ENCODE results near the gene GCKR. TPM values are rescaled to one million over a fixed set of nuclear protein-coding genes. Genes with fewer than 3 reads are reported as not detected.

Gene GCKR
- 0.58 TPM in 1 of 2 replicates, not detected in the other for total RNA-seq

GRCh38 chr2:27496357-27497287 lies at the start of gene GCKR:
Gene GCKR (plus strand): TSS chr2:27496839. CDS start chr2:27496905, 66 bp downstream.
- no peak for DNase-seq (ENCODE audit: low read depth)
- H3K4me3 ChIP-seq (ENCODE audit: low read depth, low read length), result no peak within 1 kb of the TSS
- no peak for TF ChIP-seq CTCF (conservative IDR thresholded peaks at IDR 0.05; ENCODE audit: low read depth, low read length)

- no peak for TF ChIP-seq CTCF (conservative IDR thresholded peaks at IDR 0.05; ENCODE audit: low read depth, low read length)
- H3K4me3 ChIP-seq (ENCODE audit: low read depth, low read length), result no peak overlapping the region
- no peak for DNase-seq (ENCODE audit: low read depth)
Observed at GRCh38 chr2:27448381-27448780, 48.3 kb upstream of the GCKR start.

- TF ChIP-seq CTCF (conservative IDR thresholded peaks at IDR 0.05; ENCODE audit: low read depth, low read length), result no peak
Observed at GRCh38 chr2:27451095-27451494, 45.5 kb upstream of the GCKR start.

GRCh38 chr2:27453968-27454367 lies 42.7 kb upstream of the GCKR start:
- TF ChIP-seq CTCF (conservative IDR thresholded peaks at IDR 0.05; ENCODE audit: low read depth, low read length), result no peak
- no peak overlapping the region for H3K4me3 ChIP-seq (ENCODE audit: low read depth, low read length)
- no peak for DNase-seq (ENCODE audit: low read depth)

More at GRCh38 chr2:27451095-27451494, 45.5 kb upstream of the GCKR start:
- DNase-seq (ENCODE audit: low read depth), result no peak
- no peak overlapping the region for H3K4me3 ChIP-seq (ENCODE audit: low read depth, low read length)

- H3K4me3 ChIP-seq (ENCODE audit: low read depth, low read length), result no peak overlapping the region
- no peak for TF ChIP-seq CTCF (conservative IDR thresholded peaks at IDR 0.05; ENCODE audit: low read depth, low read length)
Observed at GRCh38 chr2:27461118-27461517, 35.5 kb upstream of the GCKR start.

GRCh38 chr2:27464443-27464842 lies 32.2 kb upstream of the GCKR start:
- no peak for TF ChIP-seq CTCF (conservative IDR thresholded peaks at IDR 0.05; ENCODE audit: low read depth, low read length)

More at GRCh38 chr2:27461118-27461517, 35.5 kb upstream of the GCKR start:
- no peak for DNase-seq (ENCODE audit: low read depth)

More at GRCh38 chr2:27464443-27464842, 32.2 kb upstream of the GCKR start:
- no peak overlapping the region for H3K4me3 ChIP-seq (ENCODE audit: low read depth, low read length)
- DNase-seq (ENCODE audit: low read depth), result no peak

All from epithelial cell of proximal tubule (primary cell).